Endometrium (tissue), 2 donors: ENCODE results near the gene HCN1.

Experiments
- FAIRE-seq: peaks from 2 replicates; lab custom pipeline; 2012; peaks lifted over from hg19 to GRCh38; lab: Jason Lieb, UNC
- donor health status: control.
- donor health status: control.

The HCN1 gene

DNA sequence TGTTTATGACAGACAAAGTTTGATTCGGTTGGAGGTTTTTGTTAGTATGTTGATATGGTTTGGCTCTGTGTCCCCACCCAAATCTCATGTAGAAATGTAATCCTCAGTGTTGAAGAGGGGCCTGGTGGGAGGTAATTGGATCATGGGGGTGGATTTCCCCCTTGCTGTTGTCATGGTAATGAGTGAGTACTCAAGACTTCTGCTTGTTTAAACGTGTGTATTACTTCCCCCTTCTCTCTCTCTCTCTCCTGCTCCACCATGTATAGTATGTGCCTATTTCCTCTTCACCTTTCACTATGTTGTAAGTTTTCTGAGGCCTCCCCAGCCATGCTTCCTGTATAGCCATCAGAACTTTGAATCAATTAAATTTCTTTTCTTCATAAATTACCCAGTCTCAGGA is 415.1 kb downstream of the HCN1 start:
- FAIRE-seq = no peak

DNA sequence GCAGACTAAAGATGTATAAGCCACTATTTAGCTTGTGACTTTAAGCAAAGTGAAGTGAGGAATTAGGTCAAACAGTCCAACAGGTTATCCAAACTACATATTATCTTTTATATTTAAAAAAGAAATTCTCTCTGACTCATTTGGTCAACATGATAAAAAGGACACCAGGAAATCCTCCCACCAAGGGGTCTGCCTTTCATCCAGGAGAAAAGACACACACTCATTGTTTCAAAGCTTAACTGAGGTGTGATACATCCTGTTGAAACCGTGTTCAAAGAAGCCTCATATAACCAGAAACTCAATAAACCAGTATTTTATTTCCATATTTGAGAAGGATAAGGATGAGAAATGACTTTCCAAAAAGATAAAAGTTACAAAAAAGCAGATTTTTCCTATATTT is 417.1 kb downstream of the HCN1 start:
- FAIRE-seq = no peak

DNA sequence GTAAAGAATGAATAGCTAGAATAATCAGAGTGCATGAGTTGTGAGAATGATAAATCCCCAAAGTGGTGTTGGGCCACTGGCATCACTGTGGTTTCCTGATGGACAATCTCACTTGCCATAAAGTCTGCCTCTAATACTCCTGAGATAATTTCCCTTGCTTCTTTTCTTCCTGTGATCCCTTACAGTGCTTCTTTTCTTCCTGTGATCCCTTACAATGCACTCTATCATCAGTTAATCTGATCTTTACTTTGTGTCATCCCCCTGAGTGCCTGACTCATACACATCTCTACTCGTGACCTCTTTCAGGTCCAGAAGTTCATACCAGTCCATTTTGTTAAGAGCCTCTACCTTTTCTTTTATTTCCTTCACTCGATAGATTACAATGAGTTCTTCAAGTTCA is 418.3 kb downstream of the HCN1 start:
- FAIRE-seq = no peak

DNA sequence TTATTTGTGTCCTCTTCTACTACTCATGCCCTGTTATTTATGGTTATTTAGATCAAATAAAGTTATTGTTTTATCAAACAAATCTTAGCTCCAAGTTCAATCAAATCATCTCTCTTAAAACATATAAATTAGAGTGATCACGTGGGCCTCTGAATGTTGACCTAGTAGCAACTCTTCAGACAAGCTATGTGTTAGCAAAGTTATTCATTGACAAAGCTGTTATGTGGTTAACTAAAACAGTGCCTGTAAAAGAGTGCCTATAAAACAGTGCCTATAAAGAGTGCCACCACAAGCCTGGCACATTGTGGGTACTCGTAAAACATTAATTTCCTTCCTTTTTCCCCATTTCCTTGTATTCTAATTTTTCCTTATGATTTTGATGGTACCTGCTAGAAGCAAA is 421.9 kb downstream of the HCN1 start:
- FAIRE-seq = no peak

DNA sequence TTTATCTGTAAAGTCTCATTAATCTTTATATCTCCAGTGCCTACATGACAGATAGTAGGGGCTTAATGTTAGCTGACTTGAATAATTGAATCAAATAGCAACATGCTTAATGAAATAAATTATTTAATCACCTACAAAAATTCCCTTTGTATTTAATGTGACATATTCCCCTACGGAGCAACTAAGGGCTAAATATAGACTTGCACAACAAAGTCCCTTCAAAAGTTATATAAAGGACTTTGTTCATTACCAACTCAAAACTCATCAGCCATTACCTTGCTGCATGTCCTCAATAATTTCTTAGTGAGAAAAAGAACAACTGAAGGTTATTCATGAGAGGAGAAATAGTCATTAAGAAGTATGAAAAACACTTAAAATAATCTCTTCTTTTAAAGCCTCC is 424.6 kb downstream of the HCN1 start:
- no peak for FAIRE-seq

DNA sequence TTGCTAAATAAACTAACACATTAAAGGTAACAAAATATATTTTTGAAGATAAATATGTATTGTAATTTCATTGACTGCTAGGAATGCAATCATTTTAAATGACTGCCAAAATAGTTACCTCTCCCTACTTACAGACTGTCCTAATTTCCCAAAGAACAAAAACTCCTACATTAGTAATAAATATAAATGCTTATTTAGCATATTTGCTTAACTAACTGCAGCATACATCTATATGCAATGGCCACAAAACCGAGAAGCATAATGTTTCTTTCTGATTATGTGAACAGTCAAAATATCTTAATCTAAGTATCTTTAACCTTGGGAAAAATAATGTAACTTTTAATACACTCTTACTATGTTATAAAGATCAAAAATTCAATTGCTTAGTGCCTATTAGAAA is 431.7 kb downstream of the HCN1 start:
- no peak for FAIRE-seq

DNA sequence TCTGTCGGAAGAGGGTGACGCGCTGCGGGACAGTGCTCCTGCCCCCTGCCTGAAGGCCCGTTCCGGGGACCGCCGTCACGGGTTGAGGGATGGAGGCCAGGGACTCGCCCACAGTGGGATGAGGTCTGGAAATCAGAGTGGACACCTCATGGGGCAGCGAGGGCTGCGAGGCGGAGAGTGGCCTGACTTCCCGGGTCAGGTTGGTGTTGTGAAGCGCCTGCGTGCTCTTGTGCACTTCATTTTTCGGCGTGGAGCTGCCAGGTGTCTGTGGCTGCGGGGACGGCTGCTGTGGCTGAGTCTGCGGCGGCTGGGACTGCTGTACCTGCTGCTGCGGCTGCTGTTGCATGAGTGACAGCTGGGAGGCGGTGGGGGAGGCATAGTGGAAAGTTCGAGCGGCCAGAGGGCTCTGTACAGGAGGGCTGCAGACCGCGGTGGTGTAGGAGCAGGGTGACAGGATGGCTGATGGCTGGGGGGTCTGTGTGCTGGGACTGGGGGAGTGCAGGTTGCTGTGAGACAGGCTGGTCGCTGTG is 434.1 kb downstream of the HCN1 start:
- FAIRE-seq = no peak

DNA sequence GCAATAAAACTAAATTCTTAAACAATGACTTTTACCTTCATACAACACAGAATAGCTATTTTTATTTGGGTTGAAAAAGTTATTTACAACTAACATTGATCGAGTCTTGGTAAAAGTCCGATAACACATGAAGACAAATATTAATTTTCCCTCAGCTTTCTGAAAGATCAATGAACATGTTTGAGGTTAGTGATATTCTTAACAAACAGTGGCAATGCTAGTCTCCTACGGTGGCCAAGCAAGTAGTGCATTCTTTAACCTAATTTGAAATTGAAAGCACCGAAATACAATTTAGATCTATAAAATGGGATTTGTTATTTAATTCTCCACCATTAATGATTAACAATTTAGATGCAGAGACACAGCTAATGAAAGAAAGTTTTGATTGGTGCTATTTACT is 435.1 kb downstream of the HCN1 start:
- no peak for FAIRE-seq

DNA sequence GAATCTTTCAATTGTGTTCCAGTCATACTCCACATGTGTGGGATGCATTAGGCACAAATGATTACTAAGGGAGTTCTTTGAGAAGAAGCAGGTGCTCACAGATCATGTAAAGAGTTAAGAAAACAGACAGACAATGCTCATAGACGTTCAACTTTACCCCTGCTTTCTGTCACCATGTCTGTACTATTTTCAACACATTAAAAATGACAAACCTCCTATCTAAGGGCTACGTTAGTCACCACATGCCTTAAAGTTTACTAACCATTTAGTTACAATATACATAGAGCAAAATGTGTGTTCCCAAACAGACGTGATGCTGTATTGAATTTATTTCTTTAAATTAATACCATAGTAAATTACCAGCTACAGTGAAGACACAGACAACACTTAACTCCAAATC is 435.9 kb downstream of the HCN1 start:
- FAIRE-seq = no peak

DNA sequence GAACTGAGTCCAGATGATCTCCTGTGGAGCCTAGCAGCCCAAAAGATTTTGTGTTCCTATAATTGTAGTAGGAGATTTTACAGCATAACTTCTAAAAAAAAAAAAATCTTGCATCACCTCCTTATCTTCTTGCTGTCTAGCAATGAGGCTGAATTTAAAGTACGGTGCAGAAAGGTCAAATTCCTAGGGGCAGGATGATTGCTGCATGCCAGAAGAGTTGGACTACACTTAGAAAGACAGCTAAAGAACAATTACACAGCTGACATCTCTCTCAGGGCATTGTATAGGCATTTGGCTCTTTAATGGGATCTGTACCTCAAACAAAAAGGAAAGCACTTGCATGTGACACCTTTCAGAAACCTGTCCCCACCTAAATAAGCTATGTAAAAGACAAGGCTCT is 443.2 kb downstream of the HCN1 start:
- FAIRE-seq = no peak

DNA sequence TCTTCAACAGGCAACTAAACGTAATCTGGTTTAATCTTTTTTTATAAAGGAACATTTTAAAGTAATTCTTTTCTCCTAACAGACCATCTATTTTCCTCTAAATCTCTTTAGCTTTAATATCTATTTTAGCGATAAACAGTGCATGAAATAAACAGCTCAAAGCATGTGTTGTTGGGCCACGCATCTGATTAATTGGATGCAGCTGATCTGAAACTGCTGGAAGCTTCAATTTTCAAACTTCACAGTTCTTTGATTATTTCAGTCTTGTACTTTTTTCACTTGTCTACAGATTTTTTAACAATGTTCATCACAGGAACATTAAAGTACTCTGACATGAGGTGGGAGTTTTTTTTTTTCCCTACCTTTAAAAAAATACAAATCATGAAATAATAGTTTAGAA is 443.6 kb downstream of the HCN1 start:
- peak; percentile 8 for FAIRE-seq

DNA sequence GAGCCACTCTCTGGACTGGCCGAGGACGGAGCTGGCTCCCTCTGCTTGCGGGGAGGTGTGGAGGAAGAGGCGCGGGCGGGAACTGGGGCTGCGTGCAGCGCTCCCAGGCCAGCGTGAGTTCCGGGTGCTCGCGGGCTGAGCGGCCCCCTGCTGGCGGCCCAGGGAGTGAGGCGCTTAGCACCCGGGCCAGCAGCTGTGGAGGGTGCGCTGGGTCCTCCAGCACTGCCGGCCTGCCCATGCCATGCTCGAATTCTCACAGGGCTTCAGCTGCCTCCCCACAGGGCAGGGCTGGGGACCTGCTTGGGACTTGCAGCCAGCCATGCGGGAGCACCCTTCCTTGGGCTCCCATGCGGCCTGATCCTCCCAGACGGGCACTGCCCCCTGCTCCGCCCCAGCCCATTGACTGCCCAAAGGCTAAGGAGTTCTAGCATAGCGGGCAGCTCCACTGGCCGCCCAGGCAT is 470.6 kb downstream of the HCN1 start:
- FAIRE-seq = no peak

DNA sequence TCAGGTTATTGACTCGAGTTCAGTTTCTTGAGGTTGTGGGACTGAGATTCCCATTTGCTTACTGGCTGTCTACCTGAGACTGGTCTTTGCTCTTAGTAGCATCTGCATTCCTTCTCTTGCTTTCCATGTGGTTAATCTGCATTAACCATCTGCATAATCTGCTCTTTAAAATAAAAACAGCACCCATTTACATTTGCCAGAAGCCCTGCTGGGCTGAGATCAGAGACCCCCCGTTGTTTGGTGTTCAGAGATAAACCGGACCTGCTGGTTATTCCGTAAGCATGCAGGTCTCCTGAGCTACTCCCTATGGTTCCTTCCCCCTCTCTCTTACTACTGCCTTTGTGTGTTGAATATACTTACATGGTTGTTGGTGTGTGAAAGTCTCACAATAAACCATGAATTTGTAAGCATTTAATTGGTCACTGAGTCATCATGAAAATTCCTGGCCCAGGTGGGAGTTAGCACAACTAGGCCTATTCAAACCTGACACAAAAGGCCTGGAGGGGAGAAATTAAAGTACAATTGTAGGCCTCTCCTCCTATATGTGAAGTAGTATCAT is 490.7 kb downstream of the HCN1 start:
- no peak for FAIRE-seq
